ENCODE measurements around the gene COL5A1. TPM values are rescaled to one million over a fixed set of nuclear protein-coding genes. Genes with fewer than 3 reads are reported as not detected.

The COL5A1 gene
- total and polyA plus RNA-seq, 4 donors, result 12.2 to 169 (median 65.4) TPM

GRCh38 chr9:134660407-134660806 is 18.8 kb downstream of the COL5A1 start:
- DNase-seq, result no peak
- peaks cover 0 to 10% (median 2%) of the 10 kb centered on the region in 4 donors for H3K9me3 ChIP-seq (ENCODE audit: control insufficient read depth in 4 of 4, insufficient read depth in 3 of 4, low read length in 3 of 4)
- no peaks in the 10 kb centered on the region for H3K27me3 ChIP-seq (ENCODE audit: control insufficient read depth in 3 of 3, insufficient read depth in 3 of 3, low read length in 2 of 3)
- no peak for TF ChIP-seq CTCF (IDR thresholded peaks at IDR 0.05; ENCODE audit: control extremely low read depth, extremely low read depth)
- WGBS, 2 donors, result 96 to 98% methylated on average over 1 of the region's 1 CpG
- peaks cover 0 to 48% (median 18%) of the 10 kb centered on the region in 5 donors for H3K4me1 ChIP-seq (ENCODE audit: control insufficient read depth in 5 of 5, insufficient read depth in 5 of 5, low read length in 5 of 5)
- peaks cover 0 to 9% (median 0%) of the 10 kb centered on the region in 4 donors for H3K36me3 ChIP-seq (ENCODE audit: control insufficient read depth in 4 of 4, insufficient read depth in 4 of 4, low read length in 4 of 4)
- ATAC-seq (ENCODE audit: insufficient read depth, low FRiP score), result no peak
- H3K27ac ChIP-seq (ENCODE audit: low read depth in 1 of 2, low read length in 1 of 2), result no peak overlapping the region
- no peak overlapping the region for H3K9ac ChIP-seq (ENCODE audit: insufficient read depth in 1 of 2, low read length in 2 of 2)
- no peak overlapping the region for H3K4me3 ChIP-seq

GRCh38 chr9:134661299-134661698 is 19.7 kb downstream of the COL5A1 start:
- Histone ChIP-seq H3K27me3 (ENCODE audit: control insufficient read depth in 3 of 3, insufficient read depth in 3 of 3, low read length in 2 of 3) (no peaks in the 10 kb centered on the region), H3K9ac (ENCODE audit: insufficient read depth in 1 of 2, low read length in 2 of 2) (no peak overlapping the region), H3K4me3 (no peak overlapping the region), H3K27ac (ENCODE audit: low read depth in 1 of 2, low read length in 1 of 2) (peak overlapping the region in 1 of 2 donors; percentile 40), H3K9me3 (ENCODE audit: control insufficient read depth in 4 of 4, insufficient read depth in 3 of 4, low read length in 3 of 4) (peaks cover 0 to 10% (median 2%) of the 10 kb centered on the region in 4 donors), H3K4me1 (ENCODE audit: control insufficient read depth in 5 of 5, insufficient read depth in 5 of 5, low read length in 5 of 5) (peaks cover 0 to 44% (median 16%) of the 10 kb centered on the region in 5 donors), H3K36me3 (ENCODE audit: control insufficient read depth in 4 of 4, insufficient read depth in 4 of 4, low read length in 4 of 4) (peaks cover 0 to 9% (median 0%) of the 10 kb centered on the region in 4 donors)
- TF ChIP-seq CTCF (IDR thresholded peaks at IDR 0.05; ENCODE audit: control extremely low read depth, extremely low read depth), result no peak
- WGBS, 2 donors, result 79 to 86% methylated on average over 6 of the region's 6 CpGs
- ATAC-seq (ENCODE audit: insufficient read depth, low FRiP score) (no peak), DNase-seq (no peak)

GRCh38 chr9:134661791-134662142 is 20.2 kb downstream of the COL5A1 start:
- 83 to 92% methylated on average over 11 of the region's 11 CpGs for WGBS, 2 donors
- no peak for TF ChIP-seq CTCF (IDR thresholded peaks at IDR 0.05; ENCODE audit: control extremely low read depth, extremely low read depth)
- no peak overlapping the region for H3K9ac ChIP-seq (ENCODE audit: insufficient read depth in 1 of 2, low read length in 2 of 2)
- ATAC-seq (ENCODE audit: insufficient read depth, low FRiP score), result no peak
- peak in 1 of 3 donors; percentile 33 for DNase-seq
- peaks cover 0 to 9% (median 0%) of the 10 kb centered on the region in 4 donors for H3K36me3 ChIP-seq (ENCODE audit: control insufficient read depth in 4 of 4, insufficient read depth in 4 of 4, low read length in 4 of 4)
- H3K27me3 ChIP-seq (ENCODE audit: control insufficient read depth in 3 of 3, insufficient read depth in 3 of 3, low read length in 2 of 3), result no peaks in the 10 kb centered on the region
- H3K4me1 ChIP-seq (ENCODE audit: control insufficient read depth in 5 of 5, insufficient read depth in 5 of 5, low read length in 5 of 5), result peaks cover 0 to 41% (median 13%) of the 10 kb centered on the region in 5 donors
- H3K27ac ChIP-seq (ENCODE audit: low read depth in 1 of 2, low read length in 1 of 2), result peak overlapping the region; percentile 40 to 66
- H3K4me3 ChIP-seq, result no peak overlapping the region
- peaks cover 0 to 10% (median 2%) of the 10 kb centered on the region in 4 donors for H3K9me3 ChIP-seq (ENCODE audit: control insufficient read depth in 4 of 4, insufficient read depth in 3 of 4, low read length in 3 of 4)

Data from lung (tissue), 12 donors.